NCI-H1417 (cell line): ENCODE results near the gene UBR4.
A peak's percentile ranks its signal among the peaks of the same experiment; 100 is the strongest.

ENCODE experiments used
- DNase-seq, 3 experiments: peaks; one replicate each; lab custom pipeline; 2025; lab: John Stamatoyannopoulos, UW

The UBR4 gene

DNA sequence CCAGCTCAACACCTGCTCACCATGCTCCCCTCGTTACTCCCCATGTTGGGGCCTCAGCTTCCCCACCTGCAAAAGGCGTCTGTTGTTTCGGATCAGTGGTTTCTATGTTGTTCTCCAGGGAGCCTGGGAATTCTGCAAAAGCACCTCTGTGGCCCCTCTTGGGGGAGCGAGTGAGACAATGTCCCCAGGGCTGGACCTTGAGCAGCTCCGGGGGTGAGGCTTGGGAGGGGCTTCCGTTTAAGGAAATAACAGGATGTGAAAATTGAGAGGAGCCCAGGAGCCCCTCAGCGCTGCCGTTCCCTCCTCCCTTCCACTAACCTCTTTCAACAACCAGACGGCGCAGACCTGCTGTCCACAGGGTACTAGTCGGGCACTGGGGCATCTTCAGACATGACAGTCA lies 155.1 kb downstream of the UBR4 start:
- no peak for DNase-seq

DNA sequence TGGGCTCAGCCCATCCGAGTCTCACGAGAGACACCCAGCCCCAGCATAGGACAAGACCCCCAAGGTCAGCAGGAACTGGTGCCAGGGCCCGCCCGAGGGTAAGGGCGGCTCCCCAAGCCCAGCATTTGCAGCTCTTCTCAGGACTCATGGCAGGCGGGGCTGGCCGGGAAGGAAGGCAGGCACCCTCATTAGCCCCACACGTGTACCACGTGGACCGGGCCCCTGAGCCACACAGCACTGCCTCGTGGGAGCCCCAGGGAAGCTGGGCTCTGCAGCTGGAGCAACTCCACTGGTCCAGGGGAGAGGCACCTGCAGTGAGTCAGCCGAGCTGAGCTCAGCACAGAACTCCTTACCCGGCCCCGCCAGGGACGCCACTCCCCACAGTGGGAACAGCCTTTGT lies 155.8 kb downstream of the UBR4 start:
- no peak for DNase-seq

DNA sequence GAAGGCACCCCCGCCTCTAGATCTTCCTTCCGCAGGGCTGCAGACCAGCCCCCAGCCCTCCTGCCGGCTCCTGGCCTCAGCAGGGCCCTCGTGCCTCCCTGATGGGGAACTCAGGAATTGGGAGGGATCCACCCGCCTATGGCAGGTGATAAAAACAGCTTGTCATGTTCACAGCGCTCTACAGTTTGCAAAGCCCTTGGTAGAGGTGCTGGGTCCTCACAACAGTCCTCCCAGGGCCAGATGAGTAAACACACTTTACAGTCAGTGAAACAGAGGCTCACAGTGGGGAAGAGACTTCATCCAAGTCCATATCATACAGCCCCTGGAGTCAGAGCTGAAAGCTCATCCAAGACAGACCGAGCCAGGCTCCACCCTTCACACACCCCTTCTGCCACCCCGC lies 156.6 kb downstream of the UBR4 start:
- peak in 2 of 3 experiments; percentile 32 to 61 for DNase-seq

DNA sequence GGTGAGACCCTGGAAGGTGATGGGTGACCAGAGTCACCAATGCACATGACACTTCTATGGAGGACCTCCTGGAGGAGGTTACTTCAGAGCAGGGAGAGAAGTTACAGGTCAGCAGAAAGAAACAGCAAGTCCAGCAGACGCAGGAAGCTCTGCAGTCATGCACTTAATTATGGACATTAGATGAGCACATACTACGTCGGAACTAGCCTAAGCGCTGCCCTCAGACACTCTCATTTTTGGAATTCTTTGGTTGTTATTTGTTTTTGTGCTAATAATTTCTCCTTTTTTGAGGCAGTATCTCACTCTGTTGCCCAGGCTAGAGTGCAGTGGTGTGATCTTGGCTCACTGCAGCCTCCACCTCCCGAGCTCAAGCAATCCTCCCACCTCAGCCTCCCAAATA lies 160.3 kb downstream of the UBR4 start:
- DNase-seq = no peak

DNA sequence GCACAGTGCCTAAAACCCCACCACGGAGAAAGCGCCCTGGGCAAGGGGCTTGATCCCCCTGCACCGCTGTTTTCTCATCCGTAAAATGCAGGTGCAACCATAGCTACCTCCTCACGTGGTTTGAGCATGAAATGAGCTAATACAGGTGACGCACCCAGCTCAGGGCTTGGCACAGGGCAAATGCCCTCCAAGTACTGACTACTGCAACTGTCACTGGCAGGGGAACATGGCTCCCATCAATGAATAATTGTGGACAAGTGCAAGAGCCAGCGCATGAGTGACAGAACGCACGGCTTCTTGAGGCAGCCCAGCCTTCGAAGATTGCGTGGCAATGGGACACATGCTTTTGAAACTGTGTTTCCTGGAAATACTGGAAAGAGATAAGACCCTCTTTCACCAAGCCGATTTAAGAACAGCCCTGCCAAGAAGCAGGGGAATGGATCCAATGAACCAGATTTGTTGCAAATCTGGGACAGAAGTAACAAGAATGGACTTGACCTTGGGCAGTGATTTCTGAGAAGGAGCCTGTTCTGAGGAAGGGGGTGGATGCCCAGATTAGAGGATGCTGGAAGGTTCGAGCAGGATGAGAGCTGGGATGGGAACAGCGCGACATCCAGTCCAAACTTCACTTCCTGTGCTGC lies 160.8 kb downstream of the UBR4 start:
- DNase-seq = peak in 1 of 3 experiments; percentile 17

DNA sequence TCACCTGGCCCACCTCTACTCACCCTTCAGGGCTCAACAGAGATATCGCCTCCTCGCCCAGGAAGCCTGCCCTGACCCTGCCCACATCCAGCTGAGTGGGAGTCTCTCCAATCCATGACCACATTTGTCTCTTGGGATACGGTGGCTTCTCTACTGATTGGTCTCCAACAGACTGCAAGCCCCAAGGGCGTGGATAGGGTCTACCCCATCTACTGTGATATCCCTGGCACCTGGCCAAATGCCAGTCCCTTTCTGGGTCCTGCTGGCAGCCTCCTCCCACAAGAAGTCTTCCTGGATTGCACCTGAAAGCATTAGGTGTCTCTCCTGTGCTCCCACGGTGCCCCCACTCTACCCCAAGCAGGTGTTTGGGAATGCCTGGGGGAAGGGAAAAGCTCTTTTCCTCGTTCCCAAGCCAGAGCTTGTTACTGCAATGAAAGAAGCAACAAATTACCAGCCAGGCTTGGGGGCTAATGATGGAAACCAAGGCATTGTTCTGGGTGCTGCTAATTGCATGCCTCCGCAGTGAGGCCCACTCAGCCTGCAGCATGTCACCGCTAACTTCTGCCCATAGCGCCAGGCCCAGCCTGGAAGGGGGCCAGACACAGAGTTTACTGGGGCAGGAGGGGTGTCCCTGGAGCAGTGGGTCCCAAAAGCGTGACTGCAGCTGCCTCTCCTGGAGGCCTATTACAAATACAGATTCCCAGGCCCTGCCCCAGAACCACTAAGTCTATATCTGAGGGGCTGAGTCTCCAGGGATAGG lies 162.9 kb downstream of the UBR4 start:
- no peak for DNase-seq

DNA sequence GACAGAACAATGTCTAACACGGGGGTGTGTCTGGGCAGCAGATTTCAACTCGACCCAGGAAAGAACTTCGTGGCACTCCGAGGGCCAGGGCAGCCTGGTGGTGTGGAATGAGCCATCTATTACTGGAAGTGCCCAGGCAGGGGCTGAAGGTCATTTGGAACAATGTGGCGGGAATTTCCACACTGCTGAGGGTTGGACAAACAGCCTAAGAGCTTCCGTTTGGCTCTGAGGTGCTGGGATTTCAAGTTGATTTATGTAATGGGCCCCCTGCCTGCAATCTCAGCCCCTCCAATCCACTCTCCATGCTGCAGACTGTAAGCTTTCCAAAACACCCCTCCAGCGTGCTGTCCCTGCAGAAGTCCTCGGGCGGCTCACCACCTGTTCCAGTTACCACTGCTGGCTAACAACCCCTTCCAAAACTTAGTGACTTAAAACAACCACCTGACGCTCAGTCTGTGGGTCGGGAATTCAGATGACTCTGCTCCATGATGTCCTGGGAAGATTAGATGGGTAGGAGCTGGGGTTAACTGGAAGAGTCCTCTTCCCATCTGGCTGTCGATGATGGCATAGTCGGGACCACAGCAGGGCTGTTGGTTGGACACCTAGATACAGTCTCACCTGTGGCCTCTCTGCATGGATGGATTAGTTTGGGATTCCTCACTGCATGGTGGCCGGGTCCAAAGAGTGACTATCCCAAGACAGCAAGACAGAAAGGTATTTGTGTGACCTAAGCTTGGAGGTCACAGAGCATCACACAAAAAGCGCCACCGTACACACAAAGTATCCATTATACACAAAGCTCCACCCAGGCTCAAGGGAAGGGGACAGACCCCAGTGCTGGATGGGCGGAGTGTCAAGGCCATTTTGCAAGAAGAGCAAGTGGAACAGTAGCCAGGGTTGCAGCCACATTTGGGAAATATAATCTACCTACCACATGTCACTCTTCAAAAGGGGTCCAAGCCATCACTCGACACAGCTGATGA lies 163.9 kb downstream of the UBR4 start:
- peak in 1 of 3 experiments; percentile 4 for DNase-seq

DNA sequence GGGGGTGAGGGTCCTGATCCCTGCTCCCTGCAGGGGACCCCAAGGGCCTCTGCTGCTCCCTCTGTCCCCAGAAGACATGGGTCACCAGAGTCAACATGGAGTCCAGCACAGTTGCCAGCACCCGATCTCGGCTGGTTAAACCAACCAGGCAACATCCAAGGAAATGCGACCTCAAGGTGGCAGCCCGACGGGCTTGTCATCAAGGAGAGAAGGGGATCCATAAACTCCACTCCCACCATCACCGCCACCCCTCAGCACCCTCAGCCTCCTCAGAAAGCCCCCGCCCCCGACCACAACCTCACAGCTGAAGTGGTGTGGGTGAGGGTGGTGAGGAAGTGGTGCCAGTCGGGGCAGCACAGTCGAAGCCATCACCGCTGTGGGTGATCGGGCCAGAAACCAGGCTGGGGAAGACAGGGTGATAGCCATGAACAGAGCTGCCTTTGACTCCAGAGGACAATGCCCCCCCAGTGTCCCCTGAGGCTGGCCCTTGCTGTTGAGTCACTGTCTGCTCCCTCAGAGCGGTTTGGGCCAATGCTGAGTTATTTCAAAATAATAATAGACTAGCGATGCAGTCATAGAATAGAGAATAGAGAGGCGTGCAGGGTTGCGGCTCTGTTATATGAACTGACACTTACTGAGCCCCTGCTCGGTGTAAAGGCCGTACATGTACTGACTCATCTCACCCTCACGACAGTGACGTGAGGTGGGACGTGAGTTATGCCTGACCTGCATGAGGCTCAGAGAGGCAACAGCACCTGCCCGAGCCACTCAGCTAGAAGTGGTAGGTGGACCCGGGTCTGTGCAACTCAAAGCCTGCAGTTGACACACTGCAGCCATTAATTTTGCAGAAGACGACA lies 164.9 kb downstream of the UBR4 start:
- no peak for DNase-seq

DNA sequence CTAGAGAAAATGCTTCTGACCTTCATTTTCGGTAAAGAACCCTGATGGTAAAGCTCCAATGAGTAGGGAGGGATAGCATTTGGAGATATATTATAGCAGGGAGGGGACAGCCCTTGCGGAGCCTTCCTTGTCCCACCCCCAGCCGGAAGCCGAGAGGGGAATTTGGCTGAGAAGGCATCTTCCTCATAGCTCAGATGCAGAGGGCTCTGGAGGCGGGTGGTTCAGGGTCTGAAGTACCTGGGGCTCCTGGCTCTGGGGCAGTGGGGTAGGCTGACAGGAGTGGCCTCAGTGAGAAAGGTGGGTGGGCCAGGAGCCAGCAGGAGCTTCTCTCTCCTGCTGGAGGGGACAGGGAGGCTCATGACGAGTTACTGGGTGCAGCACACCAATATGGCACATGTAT lies 165.6 kb downstream of the UBR4 start:
- DNase-seq = no peak

DNA sequence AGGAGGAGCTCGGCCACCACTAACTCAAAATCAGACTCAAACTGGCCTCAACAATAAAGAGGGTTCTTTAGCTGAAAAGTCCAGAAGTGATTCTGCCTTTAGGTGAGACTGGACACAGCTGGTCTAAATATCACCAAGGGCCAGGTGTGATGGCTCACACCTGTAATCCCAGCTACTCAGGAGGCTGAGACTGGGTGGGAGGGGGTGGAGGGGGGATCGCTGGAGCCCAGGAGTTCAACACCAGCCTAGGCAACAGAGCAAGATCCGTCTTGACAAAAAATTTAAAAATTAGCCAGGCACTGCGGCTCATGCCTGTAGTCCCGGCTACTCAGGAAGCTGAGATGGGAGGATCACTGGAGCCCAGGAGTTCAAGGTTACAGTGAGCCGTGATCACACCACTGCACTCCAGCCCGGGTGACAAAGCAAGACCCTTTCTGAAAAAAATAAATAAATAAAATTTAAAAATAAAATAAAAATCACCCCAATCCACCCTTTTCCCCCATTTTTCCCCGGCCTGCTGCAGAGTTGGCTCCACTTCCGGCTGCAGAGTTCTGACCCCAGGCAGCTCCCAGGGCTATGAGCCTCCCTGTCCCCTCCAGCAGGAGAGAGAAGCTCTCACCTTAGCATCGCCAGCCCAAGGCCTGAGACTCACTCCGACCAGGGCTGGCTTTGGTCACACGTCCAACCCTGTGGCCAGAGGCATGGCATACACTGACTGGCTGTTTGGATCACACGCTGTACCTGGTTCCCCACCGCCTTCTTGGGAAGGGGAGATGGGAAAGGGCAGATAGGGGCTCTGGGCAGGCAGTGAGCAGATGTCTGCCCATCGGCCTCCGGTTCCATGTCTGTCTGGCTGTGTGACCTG lies 166.3 kb downstream of the UBR4 start:
- no peak for DNase-seq

DNA sequence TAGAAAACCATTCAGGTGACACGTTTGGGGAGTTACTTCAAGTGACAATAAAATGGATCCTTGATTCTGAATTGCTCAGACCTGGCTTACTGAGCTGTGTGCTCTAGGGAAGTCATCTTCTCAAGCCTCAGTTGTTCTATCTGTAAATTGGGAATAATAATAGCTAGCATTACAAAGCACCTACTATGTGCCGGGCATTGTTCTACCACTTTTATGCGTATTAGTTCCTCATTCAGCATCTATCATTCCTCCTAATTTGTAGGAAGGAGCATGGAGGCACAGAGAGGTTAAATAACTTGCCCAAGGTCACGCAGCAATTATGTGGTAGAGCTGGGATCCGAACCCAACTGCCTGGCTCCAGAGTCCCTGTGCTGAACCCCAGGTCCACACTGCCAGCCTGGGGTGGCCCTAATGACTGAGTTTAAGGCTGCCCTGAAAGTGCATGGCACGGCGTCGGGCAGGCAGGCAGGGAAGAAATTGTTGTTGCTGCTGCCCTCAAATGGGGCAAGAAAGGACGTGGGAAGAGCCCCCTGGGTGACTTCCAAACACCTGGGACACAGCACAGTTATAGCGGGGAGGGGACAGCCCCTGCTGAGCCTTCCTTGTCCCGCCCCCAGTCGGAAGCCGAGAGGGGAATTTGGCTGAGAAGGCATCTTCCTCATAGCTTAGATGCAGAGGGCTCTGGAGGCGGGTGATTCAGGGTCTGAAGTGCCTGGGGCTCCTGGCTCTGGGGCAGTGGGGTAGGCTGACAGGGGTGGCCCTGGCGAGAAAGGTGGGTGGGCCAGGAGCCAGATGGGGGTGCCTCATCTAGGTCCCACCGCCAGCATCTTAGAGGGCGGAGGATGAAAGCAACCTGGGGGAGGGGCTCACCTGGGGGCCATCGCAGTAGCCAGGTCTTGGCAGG lies 167.1 kb downstream of the UBR4 start:
- DNase-seq = no peak

DNA sequence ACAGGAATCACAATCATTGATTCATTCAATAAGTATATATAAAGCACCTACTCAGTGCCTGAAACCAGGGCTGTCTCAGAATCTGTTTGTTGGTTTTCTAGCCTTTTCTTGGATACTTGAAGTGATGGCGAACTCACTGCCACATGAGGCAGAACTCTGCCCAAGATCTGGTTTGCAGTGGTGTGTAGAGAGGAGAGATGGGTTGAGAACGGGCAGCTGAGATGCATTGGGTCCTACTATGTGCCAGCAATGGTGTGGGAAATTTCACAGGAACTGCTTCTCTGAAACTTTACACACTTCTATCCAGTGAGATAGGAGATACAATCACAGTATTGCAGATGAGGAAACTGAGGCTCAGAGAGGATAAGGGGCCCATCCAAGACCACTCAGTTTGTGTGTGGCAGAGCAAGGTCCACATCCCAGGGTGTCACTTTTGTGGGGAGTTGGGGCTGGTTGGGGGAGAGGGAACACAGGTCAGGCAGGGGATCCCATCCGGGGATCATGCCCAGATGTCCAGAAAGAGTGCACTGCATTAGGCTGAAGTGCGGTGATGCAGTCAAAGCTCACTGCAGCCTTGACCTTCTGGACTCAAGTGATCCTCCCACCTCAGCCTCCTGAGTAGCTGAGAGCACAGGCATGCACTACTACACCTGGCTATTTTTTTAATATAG lies 169.9 kb downstream of the UBR4 start:
- DNase-seq = no peak

DNA sequence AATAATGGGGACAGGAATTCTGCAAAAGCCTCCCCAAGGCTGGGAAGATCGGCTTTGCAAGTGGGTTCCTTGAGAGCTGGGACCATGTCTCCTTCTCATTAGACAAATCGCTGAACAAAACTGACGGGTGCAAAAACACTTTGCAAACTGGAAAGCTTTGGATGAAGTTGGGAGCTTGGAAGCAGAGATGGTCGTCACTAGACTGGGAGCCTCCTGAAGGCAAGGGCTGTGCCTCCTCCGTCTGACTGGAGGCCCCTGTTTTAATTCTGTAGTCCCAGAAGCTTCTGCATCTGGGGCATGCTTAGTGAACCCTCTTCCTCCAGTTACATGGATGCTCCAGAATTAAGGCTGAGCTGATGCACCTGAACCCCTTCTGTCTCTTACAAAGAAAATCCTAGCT lies 171.3 kb downstream of the UBR4 start:
- DNase-seq = no peak

DNA sequence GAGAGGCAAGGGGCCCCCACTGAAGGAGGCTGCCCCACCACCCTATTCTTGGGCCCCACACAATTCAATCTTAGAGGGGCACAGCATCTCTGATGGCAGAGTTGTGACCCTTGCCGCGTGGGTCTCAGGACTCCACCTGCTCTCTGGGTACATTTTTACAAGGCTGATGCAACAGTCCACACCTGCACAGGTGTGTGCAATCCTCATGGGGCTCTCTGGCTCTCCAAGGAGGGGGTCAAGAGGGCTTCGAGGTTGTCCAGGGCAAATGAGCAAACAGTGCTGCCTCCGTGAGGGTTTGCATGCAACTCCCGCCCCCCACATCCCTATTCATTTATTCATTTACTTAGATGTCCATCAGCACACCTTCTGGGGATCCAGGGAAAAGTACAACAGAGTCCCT lies 172.0 kb downstream of the UBR4 start:
- peak in 1 of 3 experiments; percentile 48 for DNase-seq

DNA sequence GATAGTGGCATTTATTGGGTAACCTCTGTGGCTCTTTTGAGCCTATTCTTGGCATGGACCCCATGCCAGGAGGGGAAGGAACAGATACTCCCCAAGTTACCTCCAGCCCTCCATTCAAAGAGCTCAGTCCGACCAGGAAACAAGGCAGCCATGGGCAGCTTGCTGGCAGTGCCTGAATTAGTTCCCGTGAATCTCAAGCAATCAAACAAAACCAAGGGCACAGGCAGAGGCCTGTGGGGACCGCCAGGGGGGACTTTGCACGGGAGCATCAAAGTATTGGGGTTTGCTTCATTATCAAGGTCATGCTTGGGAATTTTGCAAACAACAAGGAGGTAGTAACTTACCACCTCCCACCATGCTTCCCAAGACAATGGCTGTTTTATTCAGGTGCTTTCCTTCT lies 172.4 kb downstream of the UBR4 start:
- no peak for DNase-seq

DNA sequence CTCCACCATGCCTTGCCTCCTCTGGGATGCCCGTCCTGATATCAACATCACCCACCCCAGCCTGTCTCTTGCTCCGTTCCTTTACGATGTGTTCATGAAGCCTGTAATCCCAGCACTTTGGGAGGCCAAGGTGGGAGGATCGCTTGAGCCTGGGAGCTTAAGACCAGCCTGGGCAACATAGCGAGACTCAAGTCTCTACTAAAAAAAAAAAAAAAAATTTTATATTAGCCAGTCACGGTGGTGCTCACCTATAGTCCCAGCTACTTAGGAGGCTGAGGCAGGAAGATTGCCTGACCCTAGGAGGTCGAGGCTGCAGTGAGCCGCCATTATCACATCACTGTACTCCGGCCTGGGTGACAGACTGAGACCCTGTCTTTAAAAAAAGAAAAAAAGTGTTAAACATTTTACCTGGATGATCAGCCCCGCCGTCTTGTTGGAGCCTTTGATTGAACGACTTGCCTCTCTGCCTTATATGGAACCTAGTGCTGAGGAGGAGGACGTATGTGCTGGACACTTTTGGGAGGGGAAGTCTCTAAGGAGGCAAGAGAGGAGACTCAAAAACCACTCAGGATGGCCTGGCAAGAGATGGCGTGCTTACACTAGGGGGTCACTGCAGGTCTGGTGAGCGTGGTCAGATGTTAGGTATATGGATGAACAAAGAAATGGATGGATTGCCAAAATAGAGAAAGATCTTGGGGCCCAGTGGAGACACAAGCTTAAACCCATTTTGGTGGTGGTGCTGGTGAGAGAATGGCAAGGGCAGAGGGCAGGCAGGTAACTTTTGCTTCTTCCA lies 173.1 kb downstream of the UBR4 start:
- DNase-seq = no peak

DNA sequence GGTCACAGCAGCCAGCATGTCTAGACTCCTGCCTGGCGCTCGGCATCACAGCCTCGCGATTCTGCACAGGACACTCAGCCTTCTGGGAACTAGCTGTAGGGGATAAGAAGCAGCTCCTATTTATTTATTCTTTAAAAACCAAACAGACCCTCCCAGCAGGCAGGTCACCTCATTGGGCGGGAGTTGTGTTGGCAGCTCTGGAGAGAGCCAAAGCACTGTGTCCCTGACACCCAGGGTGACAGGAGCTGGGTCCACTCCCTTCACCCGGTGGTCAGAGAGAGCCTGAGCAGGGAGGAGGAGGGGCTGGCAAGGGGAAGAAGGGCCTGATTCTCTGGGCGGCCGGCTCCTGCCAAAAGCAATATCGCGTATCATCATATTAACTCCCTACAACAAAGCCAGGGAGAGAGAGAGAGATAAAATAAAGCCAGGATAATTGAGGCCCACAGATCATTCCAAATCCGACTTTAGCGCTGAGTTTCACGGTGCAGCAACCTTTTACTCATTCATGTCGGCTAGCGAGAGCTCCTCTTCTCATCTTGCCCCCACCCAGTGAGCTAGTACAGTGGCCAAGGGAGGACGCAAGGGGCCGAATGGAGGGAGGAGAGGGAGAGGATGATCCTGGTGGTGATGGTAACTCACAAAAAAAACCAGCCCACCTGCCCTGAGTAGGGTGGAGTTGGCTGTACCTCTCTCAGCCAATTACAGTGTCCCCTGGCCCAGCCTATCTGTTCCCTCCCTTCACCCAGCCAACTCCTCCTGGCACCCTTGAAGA lies 173.8 kb downstream of the UBR4 start:
- DNase-seq = peak in 1 of 3 experiments; percentile 3
